Measurements from ENCODE around the gene CCDC180.

GRCh38 chr9:97357056-97357455 is 49.6 kb downstream of the CCDC180 start:
- TF ChIP-seq POLR2A (IDR thresholded peaks at IDR 0.05; ENCODE audit: low read depth, low read length), result no peak
- no peak for TF ChIP-seq POLR2AphosphoS5 (IDR thresholded peaks at IDR 0.05; ENCODE audit: low read depth, low read length)
- TF ChIP-seq TAF1 (IDR thresholded peaks at IDR 0.05; ENCODE audit: borderline replicate concordance, low read depth, low read length), result no peak
